CD4-positive, alpha-beta T cell treated with Interferon alpha-2 for 1 hour (primary cell): ENCODE data around the gene GPR62.

Experiments
- DNase-seq, 2 donors: peaks; one replicate each; pipeline ENCODE4 v3.0.0-alpha.2; 2020 to 2022

Gene GPR62

GRCh38 chr3:51938780-51939425 lies 16.3 kb upstream of the GPR62 start:
- no peak for DNase-seq

GRCh38 chr3:51940648-51941462 lies 14.3 kb upstream of the GPR62 start:
- no peak for DNase-seq

- no peak for DNase-seq
These were observed 13.8 kb upstream of the GPR62 start for GRCh38 chr3:51941463-51941797.

- peak; percentile 100 for DNase-seq
These were observed 13.2 kb upstream of the GPR62 start, which contains the start of the genes PARP3 and RRP9 for GRCh38 chr3:51941798-51942602. Gene PARP3 (plus strand): TSS chr3:51942363. CDS start chr3:51943356, 993 bp downstream. Gene RRP9 (minus strand): TSS chr3:51941904. CDS start chr3:51941867, 37 bp downstream.

GRCh38 chr3:51942603-51943450 lies 12.4 kb upstream of the GPR62 start:
- peak; percentile 53 to 68 for DNase-seq

- no peak for DNase-seq
These were observed 11.5 kb upstream of the GPR62 start for GRCh38 chr3:51943451-51944391.

- no peak for DNase-seq
These were observed 10.6 kb upstream of the GPR62 start for GRCh38 chr3:51944451-51945021.

- DNase-seq = no peak
These were observed 9.9 kb upstream of the GPR62 start for GRCh38 chr3:51945031-51945840.

GRCh38 chr3:51945926-51946705 lies 9.1 kb upstream of the GPR62 start:
- DNase-seq = no peak

- no peak for DNase-seq
These were observed 8.4 kb upstream of the GPR62 start for GRCh38 chr3:51946796-51947195.

- DNase-seq = no peak
These were observed 7.8 kb upstream of the GPR62 start for GRCh38 chr3:51947215-51947900.

GRCh38 chr3:51948016-51948580 lies 7.1 kb upstream of the GPR62 start:
- no peak for DNase-seq

GRCh38 chr3:51949121-51949520 lies 6.1 kb upstream of the GPR62 start:
- no peak for DNase-seq

- DNase-seq = no peak
These were observed 4.3 kb upstream of the GPR62 start for GRCh38 chr3:51950899-51951298.

GRCh38 chr3:51953445-51953844 lies 1.7 kb upstream of the GPR62 start:
- no peak for DNase-seq

- DNase-seq = no peak
These were observed 1.1 kb upstream of the GPR62 start for GRCh38 chr3:51954105-51954504.

- no peak for DNase-seq
These were observed 468 bp upstream of the GPR62 start for GRCh38 chr3:51954713-51955112.
